IMR-90 (cell line): Measurements from ENCODE around the gene NPTX2. TPM values are rescaled to one million over a fixed set of nuclear protein-coding genes. Genes with fewer than 3 reads are reported as not detected.

Experiments
- ATAC-seq: fragments of 200-7000 bp; cut with Tn5 transposase; 2 replicates; pipeline ENCODE4 v1.9.1; 2020; ENCODE audit warnings: low read depth, mild to moderate bottlenecking, moderate library complexity
- BruUV-seq: library from RNA; stranded (reverse); fragments of 400-500 nt; replicated peaks from 2 replicates; lab custom pipeline; 2021; lab: Mats Ljungman, UMichigan
- CTCF ChIA-PET: fragments of 300-600 bp; formaldehyde crosslinking; extraction: SDS; loops from one replicate; lab custom pipeline; 2021; ENCODE audit warnings: antibody characterized with exemption; lab: Yijun Ruan, JAX
- POLR2A ChIA-PET: fragments of 300-600 bp; sonication (Branson Sonifier 250); formaldehyde crosslinking; loops from one replicate; lab custom pipeline; 2022; ENCODE audit warnings: antibody characterized with exemption; ENCODE audit not compliant: unreplicated experiment; lab: Charles Lee
- DNase-seq: peaks from one replicate; pipeline ENCODE4 v3.0.0; 2013
- H2AFZ ChIP-seq: replicated peaks from 2 replicates; pipeline ENCODE3; 2013; ENCODE audit warnings: low read length, mild to moderate bottlenecking; ENCODE audit not compliant: poor library complexity
- H2AK5ac ChIP-seq: 2 replicates; pipeline ENCODE4 v1.6.1; 2013; ENCODE audit warnings: low read depth, low read length, inconsistent platforms
- H2AK9ac ChIP-seq: replicated peaks from 2 replicates; pipeline ENCODE3; 2013; ENCODE audit warnings: mild to moderate bottlenecking, low read depth, low read length, moderate library complexity; ENCODE audit not compliant: poor library complexity
- H2BK120ac ChIP-seq: 2 replicates; pipeline ENCODE4 v1.6.1; 2013; ENCODE audit warnings: low read depth, low read length, inconsistent platforms
- H2BK15ac ChIP-seq: 3 replicates; pipeline ENCODE4 v1.6.1; 2013; ENCODE audit warnings: low read depth, low read length, inconsistent platforms
- H2BK20ac ChIP-seq: 2 replicates; pipeline ENCODE4 v1.6.1; 2013; ENCODE audit warnings: low read depth, mild to moderate bottlenecking, inconsistent platforms, low read length, moderate library complexity
- H2BK5ac ChIP-seq: 2 replicates; pipeline ENCODE4 v1.6.1; 2013; ENCODE audit warnings: mild to moderate bottlenecking, low read depth, low read length, inconsistent platforms; ENCODE audit not compliant: poor library complexity, severe bottlenecking
- H3K14ac ChIP-seq: replicated peaks from 2 replicates; pipeline ENCODE4 v1.6.1; 2013; ENCODE audit warnings: low read depth, low read length, inconsistent platforms
- H3K18ac ChIP-seq: 2 replicates; pipeline ENCODE4 v1.6.1; 2013; ENCODE audit warnings: low read depth, low read length, control low read depth
- H3K23ac ChIP-seq: 2 replicates; pipeline ENCODE4 v1.6.1; 2013; ENCODE audit warnings: low read depth, low read length, inconsistent platforms
- H3K27ac ChIP-seq: 2 replicates; pipeline ENCODE4 v1.5.1; 2013; ENCODE audit warnings: mild to moderate bottlenecking, control low read depth, low read length; ENCODE audit not compliant: insufficient read depth
- H3K27me3 ChIP-seq: 2 replicates; pipeline ENCODE4 v1.6.1; 2013; ENCODE audit warnings: low read length; ENCODE audit not compliant: control insufficient read depth, insufficient read depth
- H3K36me3 ChIP-seq: 2 replicates; pipeline ENCODE4 v1.6.1; 2013; ENCODE audit warnings: low read length, mixed read lengths; ENCODE audit not compliant: control insufficient read depth, insufficient read depth
- H3K4ac ChIP-seq: 2 replicates; pipeline ENCODE4 v1.6.1; 2013; ENCODE audit warnings: low read depth, low read length, inconsistent platforms
- H3K4me1 ChIP-seq: 2 replicates; pipeline ENCODE4 v1.6.1; 2013; ENCODE audit warnings: low read length, mixed read lengths; ENCODE audit not compliant: control insufficient read depth, insufficient read depth
- H3K4me2 ChIP-seq: 2 replicates; pipeline ENCODE4 v1.6.1; 2013; ENCODE audit warnings: low read depth, mild to moderate bottlenecking, control low read depth, low read length, moderate library complexity
- H3K4me3 ChIP-seq: 2 replicates; pipeline ENCODE4 v1.5.1; 2013; ENCODE audit warnings: low read depth, mild to moderate bottlenecking, control low read depth, low read length, moderate library complexity; ENCODE audit not compliant: insufficient read depth
- H3K56ac ChIP-seq: 2 replicates; pipeline ENCODE4 v1.6.1; 2013; ENCODE audit warnings: low read length, inconsistent platforms; ENCODE audit not compliant: insufficient read depth; ENCODE audit errors: extremely low read depth
- H3K79me1 ChIP-seq, 2 experiments: 2 replicates each; pipeline ENCODE4 v1.6.1; 2013; ENCODE audit warnings: low read length in 2 of 2, inconsistent platforms in 1 of 2, low read depth in 1 of 2
- H3K9ac ChIP-seq: 2 replicates; pipeline ENCODE4 v1.6.1; 2013; ENCODE audit warnings: low read depth, low read length, control low read depth
- H3K9me1 ChIP-seq: 2 replicates; pipeline ENCODE4 v1.6.1; 2013; ENCODE audit warnings: low read length, inconsistent platforms; ENCODE audit not compliant: insufficient read depth
- H3K9me3 ChIP-seq: 2 replicates; pipeline ENCODE4 v1.6.1; 2013; ENCODE audit warnings: low read length; ENCODE audit not compliant: control insufficient read depth, insufficient read depth
- H4K20me1 ChIP-seq: 2 replicates; pipeline ENCODE4 v1.6.1; 2013; ENCODE audit warnings: low read length, inconsistent platforms; ENCODE audit not compliant: insufficient read depth
- H4K5ac ChIP-seq: 2 replicates; pipeline ENCODE4 v1.6.1; 2013; ENCODE audit warnings: mild to moderate bottlenecking, low read depth, low read length, control low read depth
- H4K8ac ChIP-seq, 2 experiments: 2 replicates each; pipeline ENCODE4 v1.6.1; 2013; ENCODE audit warnings: low read depth in 2 of 2, low read length in 2 of 2, control low read depth in 1 of 2, inconsistent platforms in 1 of 2
- H4K91ac ChIP-seq: 2 replicates; pipeline ENCODE4 v1.6.1; 2013; ENCODE audit warnings: low read depth, low read length, inconsistent platforms; ENCODE audit not compliant: insufficient read depth
- BHLHE40 ChIP-seq: fragments of 150-350 bp; IDR thresholded peaks from 2 replicates; pipeline ENCODE4 v1.6.1; 2016; ENCODE audit warnings: mild to moderate bottlenecking, low read depth, low read length
- CEBPB ChIP-seq: IDR thresholded peaks from 2 replicates; pipeline ENCODE4 v1.6.1; 2012; ENCODE audit warnings: low read depth, low read length, improper control_type of control experiment
- CHD1 ChIP-seq: IDR thresholded peaks from 2 replicates; pipeline ENCODE4 v1.6.1; 2012; ENCODE audit warnings: low read depth, low read length, improper control_type of control experiment
- ELK1 ChIP-seq: fragments of 150-350 bp; IDR thresholded peaks from 2 replicates; pipeline ENCODE4 v1.6.1; 2016; ENCODE audit warnings: low read depth, mild to moderate bottlenecking, low read length, moderate library complexity, borderline replicate concordance
- FOS ChIP-seq: fragments of 150-350 bp; IDR thresholded peaks from 2 replicates; pipeline ENCODE4 v1.6.1; 2016; ENCODE audit warnings: low read depth, low read length
- MAFK ChIP-seq: IDR thresholded peaks from 2 replicates; pipeline ENCODE4 v1.6.1; 2012; ENCODE audit warnings: low read depth, low read length, improper control_type of control experiment
- MXI1 ChIP-seq: IDR thresholded peaks from 2 replicates; pipeline ENCODE4 v1.6.1; 2012; ENCODE audit warnings: low read depth, mild to moderate bottlenecking, low read length, moderate library complexity, borderline replicate concordance
- NFE2L2 ChIP-seq: fragments of 150-350 bp; IDR thresholded peaks from 2 replicates; pipeline ENCODE4 v1.6.1; 2016; ENCODE audit warnings: low read depth, mild to moderate bottlenecking, low read length
- POLR2A ChIP-seq: IDR thresholded peaks from 2 replicates; pipeline ENCODE4 v1.6.1; 2012; ENCODE audit warnings: mild to moderate bottlenecking, low read depth, low read length
- RFX5 ChIP-seq: IDR thresholded peaks from 2 replicates; pipeline ENCODE4 v1.8.0; 2012; ENCODE audit warnings: low read depth, mild to moderate bottlenecking, low read length, moderate library complexity
- SMC3 ChIP-seq: fragments of 150-350 bp; IDR thresholded peaks from 2 replicates; pipeline ENCODE4 v1.6.1; 2016; ENCODE audit warnings: low read depth, mild to moderate bottlenecking, antibody characterized with exemption, low read length, moderate library complexity
- WGBS, 2 experiments: methylation state at CpG; one replicate each; pipeline versions ENCODE4 v1.1.5 to v1.1.7; 2013; ENCODE audit warnings: missing lambda C conversion rate in 2 of 2; ENCODE audit not compliant: insufficient read length in 1 of 2; ENCODE audit errors: extremely low coverage in 2 of 2; 5-methylcytosine and 5-hydroxymethylcytosine counted together
- dilution Hi-C: fragments of 300-500 bp; cut with HindIII; formaldehyde crosslinking; loops from one replicate; pipeline ENCODE4 v1.14.3; 2018; ENCODE audit warnings: low sequenced_read_pairs; ENCODE audit not compliant: unreplicated experiment
- in situ Hi-C: fragments of 300-500 bp; cut with MboI; formaldehyde crosslinking; loops from 3 replicates; pipeline ENCODE4 v1.14.3; 2019; ENCODE audit warnings: low sequenced_read_pairs, inconsistent platforms, mixed read lengths
- intact Hi-C: fragments of 100-400 bp; cut with micrococcal nuclease; formaldehyde crosslinking; loops from 2 replicates; pipeline ENCODE4 v1.10.0; 2022
- polyA plus RNA-seq, 3 experiments: library from polyadenylated mRNA; depleted of rRNA; stranded (reverse); fragments of >200 nt; gene quantifications; 2 replicates each; pipeline ENCODE4 v1.2.3, GENCODE V29; 2012; ENCODE audit warnings: low replicate concordance in 1 of 3
- total RNA-seq: library from RNA; depleted of rRNA; stranded (reverse); fragments of >200 nt; gene quantifications from 2 replicates; pipeline ENCODE4 v1.2.3, GENCODE V29; 2012

The NPTX2 gene
- total and polyA plus RNA-seq, 2 of the 4 experiments (the other 2 are of a cell fraction), result under 0.01 to 0.03 TPM

GRCh38 chr7:98668255-98668654, 51.2 kb downstream of the NPTX2 start:
- Histone ChIP-seq H3K4me3 (no peak overlapping the region), H3K14ac (no peak overlapping the region), H2BK5ac (no peak overlapping the region), H4K5ac (no peak overlapping the region), H2BK15ac (no peak overlapping the region), H2BK120ac (no peak overlapping the region), H4K20me1 (no peaks in the 10 kb centered on the region), H3K23ac (no peak overlapping the region), H3K79me1 (no peaks in the 10 kb centered on the region), H4K91ac (no peak overlapping the region), H3K9ac (no peak overlapping the region), H2AK9ac (no peak overlapping the region), H3K56ac (no peak overlapping the region), H3K27me3 (no peaks in the 10 kb centered on the region), H4K8ac (no peak overlapping the region), H3K4me1 (no peaks in the 10 kb centered on the region), H3K36me3 (no peaks in the 10 kb centered on the region), H3K9me3 (peaks cover 34% of the 10 kb centered on the region), H2AK5ac (no peak overlapping the region), H3K18ac (no peak overlapping the region), H3K4me2 (no peak overlapping the region), H3K27ac (no peak overlapping the region), H3K9me1 (no peaks in the 10 kb centered on the region), H2AFZ (no peak overlapping the region), H3K4ac (no peak overlapping the region), H2BK20ac (no peak overlapping the region)
- ChIA-PET CTCF (no interaction called here), POLR2A (no interaction called here)
- no peak for ATAC-seq
- dilution Hi-C loops, result no loop called here
- intact Hi-C loops, result no loop called here
- DNase-seq, result no peak
- no peak for TF ChIP-seq CHD1
- no peak for TF ChIP-seq RFX5
- no peak for TF ChIP-seq FOS
- TF ChIP-seq ELK1, result no peak
- TF ChIP-seq NFE2L2, result no peak
- no peak for TF ChIP-seq CEBPB
- TF ChIP-seq BHLHE40, result no peak
- TF ChIP-seq MXI1, result no peak
- TF ChIP-seq SMC3, result no peak
- no peak for TF ChIP-seq POLR2A
- no peak for TF ChIP-seq MAFK
- no CpG with 5 or more reads among the region's 11 CpGs for WGBS, 2 experiments
- BruUV-seq, result no TSS peak
- in situ Hi-C loops, result no loop called here
